Measurements from ENCODE around the gene TPM3. TPM values are rescaled to one million over a fixed set of nuclear protein-coding genes. Genes with fewer than 3 reads are reported as not detected.

The TPM3 gene
- total and polyA plus RNA-seq, 2 of the 8 experiments (the other 6 are each of a cell fraction or from before 2014, with no cell fraction given), result 278 to 572 TPM

DNA sequence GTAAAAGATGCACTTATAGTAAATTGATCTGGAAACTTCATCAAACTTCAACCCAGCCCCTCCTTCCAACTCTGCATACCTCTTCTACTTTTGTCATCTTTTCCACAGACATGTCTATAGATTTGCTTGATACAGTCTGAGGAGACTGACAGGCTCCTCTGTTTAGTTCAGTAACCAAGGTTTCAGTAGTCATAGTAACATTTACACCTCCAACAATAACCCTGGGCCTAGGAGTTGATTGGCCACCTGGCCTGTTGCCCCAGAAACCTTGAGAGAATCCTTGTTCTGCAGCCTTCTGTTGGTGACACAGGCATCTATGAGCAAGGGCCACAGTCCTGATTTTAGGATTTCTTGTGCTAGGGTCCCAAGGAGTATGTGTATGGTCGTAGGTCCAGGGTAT lies 14.3 kb upstream of the TPM3 start, which contains the start of gene CFAP141:
Gene CFAP141 (minus strand): TSS at position 138 of the 400 bp plus-strand sequence. CDS start 26 bp downstream, at position 112.
- no peak within 1 kb of the TSS for H3K4me3 ChIP-seq (ENCODE audit: extremely low read depth in 1 of 4, insufficient read depth in 2 of 4, low read depth in 3 of 4, low read length in 4 of 4)
- H2BK20ac ChIP-seq (ENCODE audit: low read length), result no peak within 1 kb of the TSS
- no peaks in the 10 kb centered on the region for H3K23me2 ChIP-seq (ENCODE audit: low read depth, low read length)
- no peaks in the 10 kb centered on the region for H3K79me2 ChIP-seq (ENCODE audit: control insufficient read depth in 1 of 2, insufficient read depth in 2 of 2, low read length in 2 of 2)
- H2BK15ac ChIP-seq (ENCODE audit: low read length), result no peak within 1 kb of the TSS
- peaks cover 0 to 6% of the 10 kb centered on the region in 2 experiments for H4K20me1 ChIP-seq (replicated peaks in 1 of 2; ENCODE audit: control insufficient read depth in 1 of 2, insufficient read depth in 2 of 2, low read length in 2 of 2)
- ChIA-PET POLR2A (ENCODE audit: partially characterized antibody) (interaction anchor here (10.7 kb wide), 1 partner anchor 11 kb away, joined by 99 read pairs; the partner anchor contains the start of gene UBAP2L), CTCF (ENCODE audit: partially characterized antibody) (no interaction called here)
- no peaks in the 10 kb centered on the region for H3K4me1 ChIP-seq (replicated peaks in 1 of 4; ENCODE audit: control insufficient read depth in 3 of 4, insufficient read depth in 4 of 4, low read length in 3 of 4)
- no peak within 1 kb of the TSS for H4K91ac ChIP-seq (replicated peaks; ENCODE audit: insufficient read length, low read length)
- no peak within 1 kb of the TSS for H2AK5ac ChIP-seq (ENCODE audit: low read depth, low read length)
- no peak within 1 kb of the TSS for H2AFZ ChIP-seq (ENCODE audit: low read length)
- WGBS, 2 experiments (ENCODE audit: extremely low coverage in 1 of 2, insufficient coverage in 1 of 2, insufficient read length in 1 of 2, insufficient replicate concordance in 2 of 2, low coverage in 1 of 2, low lambda C conversion rate in 2 of 2, missing lambda C conversion rate in 1 of 2), result 86% methylated on average over 1 of the region's 1 CpG; no CpG with 5 or more reads in 1 of the 2 experiments
- DNase-seq (ENCODE audit: low read depth in 1 of 2, low spot score in 2 of 2) (no peak), FAIRE-seq (no peak)
- no peak within 1 kb of the TSS; the same call in 1 of the 2 replicates for H3K27ac ChIP-seq (ENCODE audit: low read depth, low read length)
- H4K5ac ChIP-seq (ENCODE audit: insufficient read length, low read depth, low read length), result no peak within 1 kb of the TSS
- H3K4ac ChIP-seq (replicated peaks; ENCODE audit: insufficient read length, low read depth, low read length), result no peak within 1 kb of the TSS
- H3K18ac ChIP-seq (ENCODE audit: extremely low read depth, low read length), result no peak within 1 kb of the TSS
- no peak within 1 kb of the TSS for H2BK12ac ChIP-seq (ENCODE audit: low read depth, low read length)
- no peaks in the 10 kb centered on the region for H3K9me3 ChIP-seq (ENCODE audit: insufficient read depth in 2 of 2, low read depth in 1 of 2, low read length in 1 of 2)
- H3K4me2 ChIP-seq (ENCODE audit: insufficient read depth in 1 of 2, low read depth in 2 of 2, low read length in 2 of 2), result no peak within 1 kb of the TSS
- H3K56ac ChIP-seq (replicated peaks; ENCODE audit: insufficient read length, low read depth, low read length), result no peak within 1 kb of the TSS
- H3K79me1 ChIP-seq (ENCODE audit: low read depth, low read length), result no peaks in the 10 kb centered on the region
- no peak within 1 kb of the TSS for H3K9ac ChIP-seq (replicated peaks in 1 of 4; ENCODE audit: extremely low read depth in 1 of 4, low read depth in 3 of 4, low read length in 3 of 4)
- H3K36me3 ChIP-seq (ENCODE audit: control insufficient read depth in 2 of 4, insufficient read depth in 4 of 4, low read length in 3 of 4), result peaks cover 11 to 50% (median 32%) of the 10 kb centered on the region in 4 experiments; a peak in 7 of 8 replicates
- H2BK5ac ChIP-seq (ENCODE audit: low read depth, low read length), result no peak within 1 kb of the TSS
- no peak within 1 kb of the TSS for H3K23ac ChIP-seq (ENCODE audit: insufficient read length)
- H3K14ac ChIP-seq (ENCODE audit: insufficient read length), result no peak within 1 kb of the TSS
- H3K27me3 ChIP-seq (replicated peaks in 1 of 4; ENCODE audit: control insufficient read depth in 3 of 4, extremely low read depth in 1 of 4, insufficient read depth in 3 of 4, low read length in 3 of 4), result no peaks in the 10 kb centered on the region
- no peak within 1 kb of the TSS for H4K8ac ChIP-seq (ENCODE audit: extremely low read depth, insufficient read depth, low read length)
- H2BK120ac ChIP-seq (replicated peaks; ENCODE audit: low read depth, low read length), result no peak within 1 kb of the TSS
- TF ChIP-seq CREB1 (IDR thresholded peaks at IDR 0.05), result no peak
- no peak for TF ChIP-seq RXRA (IDR thresholded peaks at IDR 0.05; ENCODE audit: insufficient read depth, low read depth, low read length)
- no peak for TF ChIP-seq HDAC2 (IDR thresholded peaks at IDR 0.05; ENCODE audit: borderline replicate concordance in 1 of 2, low read depth in 2 of 2, low read length in 2 of 2)
- TF ChIP-seq, protein P1, sequence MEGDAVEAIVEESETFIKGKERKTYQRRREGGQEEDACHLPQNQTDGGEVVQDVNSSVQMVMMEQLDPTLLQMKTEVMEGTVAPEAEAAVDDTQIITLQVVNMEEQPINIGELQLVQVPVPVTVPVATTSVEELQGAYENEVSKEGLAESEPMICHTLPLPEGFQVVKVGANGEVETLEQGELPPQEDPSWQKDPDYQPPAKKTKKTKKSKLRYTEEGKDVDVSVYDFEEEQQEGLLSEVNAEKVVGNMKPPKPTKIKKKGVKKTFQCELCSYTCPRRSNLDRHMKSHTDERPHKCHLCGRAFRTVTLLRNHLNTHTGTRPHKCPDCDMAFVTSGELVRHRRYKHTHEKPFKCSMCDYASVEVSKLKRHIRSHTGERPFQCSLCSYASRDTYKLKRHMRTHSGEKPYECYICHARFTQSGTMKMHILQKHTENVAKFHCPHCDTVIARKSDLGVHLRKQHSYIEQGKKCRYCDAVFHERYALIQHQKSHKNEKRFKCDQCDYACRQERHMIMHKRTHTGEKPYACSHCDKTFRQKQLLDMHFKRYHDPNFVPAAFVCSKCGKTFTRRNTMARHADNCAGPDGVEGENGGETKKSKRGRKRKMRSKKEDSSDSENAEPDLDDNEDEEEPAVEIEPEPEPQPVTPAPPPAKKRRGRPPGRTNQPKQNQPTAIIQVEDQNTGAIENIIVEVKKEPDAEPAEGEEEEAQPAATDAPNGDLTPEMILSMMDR (IDR thresholded peaks at IDR 0.05; ENCODE audit: control extremely low read depth in 1 of 3, insufficient read depth in 1 of 3, low read depth in 1 of 3, low read length in 3 of 3), result no peak
- TF ChIP-seq KDM1A (IDR thresholded peaks at IDR 0.05; ENCODE audit: borderline replicate concordance, low read length), result no peak
- TF ChIP-seq KDM4A (IDR thresholded peaks at IDR 0.05; ENCODE audit: low read depth, low read length, severe bottlenecking), result no peak
- TF ChIP-seq POLR2A (IDR thresholded peaks at IDR 0.05; ENCODE audit: control extremely low read depth in 1 of 2, low read depth in 2 of 2, low read length in 2 of 2), result no peak
- no peak for TF ChIP-seq ZNF274 (IDR thresholded peaks at IDR 0.05; ENCODE audit: borderline replicate concordance, extremely low read depth, low read length)
- TF ChIP-seq TAF7 (optimal IDR thresholded peaks at IDR 0.05; ENCODE audit: borderline replicate concordance, low read depth, low read length), result no peak
- no peak for TF ChIP-seq GTF2F1 (IDR thresholded peaks at IDR 0.05; ENCODE audit: borderline replicate concordance, low read depth, low read length)
- TF ChIP-seq, protein P2, sequence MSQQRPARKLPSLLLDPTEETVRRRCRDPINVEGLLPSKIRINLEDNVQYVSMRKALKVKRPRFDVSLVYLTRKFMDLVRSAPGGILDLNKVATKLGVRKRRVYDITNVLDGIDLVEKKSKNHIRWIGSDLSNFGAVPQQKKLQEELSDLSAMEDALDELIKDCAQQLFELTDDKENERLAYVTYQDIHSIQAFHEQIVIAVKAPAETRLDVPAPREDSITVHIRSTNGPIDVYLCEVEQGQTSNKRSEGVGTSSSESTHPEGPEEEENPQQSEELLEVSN (IDR thresholded peaks at IDR 0.05), result no peak
